T-helper 1 cell treated with Interleukin-12 subunit alpha and Interleukin-12 subunit beta and Interleukin-4 antibody, amounts not matched to agents 30 μg/mL and 1 μg/mL, for 36 hours (primary cell): ENCODE measurements around the gene CDHR3.

ENCODE experiments used
- H3K27ac Mint-ChIP-seq: one replicate; pipeline ENCODE4 v1.8.0; 2021; ENCODE audit warnings: mild to moderate bottlenecking, mixed read lengths
- H3K27me3 Mint-ChIP-seq: one replicate; pipeline ENCODE4 v1.8.0; 2021; ENCODE audit warnings: low read depth, mixed read lengths
- H3K36me3 Mint-ChIP-seq: one replicate; pipeline ENCODE4 v1.8.0; 2021; ENCODE audit warnings: low read depth, mixed read lengths
- H3K4me1 Mint-ChIP-seq: one replicate; pipeline ENCODE4 v1.8.0; 2021; ENCODE audit warnings: low read depth, mixed read lengths
- H3K4me3 Mint-ChIP-seq: one replicate; pipeline ENCODE4 v1.8.0; 2021; ENCODE audit warnings: mild to moderate bottlenecking, moderate library complexity, mixed read lengths
- H3K9me3 Mint-ChIP-seq: one replicate; pipeline ENCODE4 v1.8.0; 2021; ENCODE audit warnings: mixed read lengths

CDHR3 gene

DNA sequence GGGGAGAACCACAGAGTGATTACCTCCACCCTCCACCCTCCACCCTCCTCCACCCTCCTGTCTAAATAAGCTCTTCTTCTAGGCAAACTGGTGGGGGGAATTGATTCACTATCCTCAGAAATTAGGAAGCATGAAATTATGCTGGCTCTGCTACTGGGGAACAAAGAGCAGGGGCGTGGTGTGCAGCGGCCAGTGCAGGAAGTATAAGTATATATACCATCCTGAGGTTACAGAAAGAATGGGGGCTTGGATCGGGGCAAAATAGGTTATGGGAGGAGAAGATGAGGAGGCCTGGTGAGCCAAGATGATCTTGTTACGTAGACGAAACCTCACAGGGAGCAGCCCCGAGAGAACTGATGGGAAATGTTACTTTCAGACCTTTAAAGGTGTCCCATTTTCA, 100.0 kb downstream of the CDHR3 start:
- no peaks in the 10 kb centered on the region for H3K36me3 Mint-ChIP-seq
- H3K27me3 Mint-ChIP-seq = no peaks in the 10 kb centered on the region
- H3K4me1 Mint-ChIP-seq = peaks cover 13% of the 10 kb centered on the region
- H3K4me3 Mint-ChIP-seq = no peak overlapping the region
- no peak overlapping the region for H3K27ac Mint-ChIP-seq
- no peaks in the 10 kb centered on the region for H3K9me3 Mint-ChIP-seq

DNA sequence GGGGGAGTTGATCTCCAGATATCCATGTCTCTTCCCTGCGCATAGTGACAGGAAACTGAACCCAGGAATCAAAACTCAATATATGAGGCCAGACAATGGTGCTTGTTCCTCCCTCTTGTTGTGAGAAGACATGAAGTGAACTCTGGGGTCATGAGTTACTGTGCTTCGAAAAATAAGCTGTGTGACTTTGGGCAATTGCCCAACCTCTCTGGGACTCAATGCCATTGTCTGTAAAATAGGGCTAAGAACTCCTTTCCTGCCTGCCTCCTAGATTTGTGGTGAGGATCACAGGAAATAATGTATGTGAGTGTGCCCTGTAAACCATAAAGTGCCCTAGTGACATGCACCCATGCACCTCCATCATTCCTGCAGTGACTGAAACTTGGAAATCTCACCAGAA, 100.6 kb downstream of the CDHR3 start:
- no peaks in the 10 kb centered on the region for H3K9me3 Mint-ChIP-seq
- H3K36me3 Mint-ChIP-seq = no peaks in the 10 kb centered on the region
- no peak overlapping the region for H3K4me3 Mint-ChIP-seq
- no peak overlapping the region for H3K27ac Mint-ChIP-seq
- H3K27me3 Mint-ChIP-seq = no peaks in the 10 kb centered on the region
- peaks cover 13% of the 10 kb centered on the region for H3K4me1 Mint-ChIP-seq

- H3K4me1 Mint-ChIP-seq = peaks cover 8% of the 10 kb centered on the region
- no peaks in the 10 kb centered on the region for H3K9me3 Mint-ChIP-seq
- no peak overlapping the region for H3K27ac Mint-ChIP-seq
- H3K36me3 Mint-ChIP-seq = no peaks in the 10 kb centered on the region
- H3K27me3 Mint-ChIP-seq = no peaks in the 10 kb centered on the region
- H3K4me3 Mint-ChIP-seq = no peak overlapping the region
Measured at GRCh38 chr7:106064316-106064715, 101.3 kb downstream of the CDHR3 start.

- Mint-ChIP-seq H3K9me3 (no peaks in the 10 kb centered on the region), H3K4me3 (no peak overlapping the region), H3K27ac (no peak overlapping the region), H3K36me3 (no peaks in the 10 kb centered on the region), H3K4me1 (peaks cover 10% of the 10 kb centered on the region), H3K27me3 (no peaks in the 10 kb centered on the region)
Measured at GRCh38 chr7:106064771-106065574, 101.9 kb downstream of the CDHR3 start.

GRCh38 chr7:106065575-106066500, 102.8 kb downstream of the CDHR3 start:
- H3K4me3 Mint-ChIP-seq = no peak overlapping the region
- H3K4me1 Mint-ChIP-seq = peaks cover 14% of the 10 kb centered on the region
- H3K27ac Mint-ChIP-seq = no peak overlapping the region
- H3K27me3 Mint-ChIP-seq = no peaks in the 10 kb centered on the region
- H3K9me3 Mint-ChIP-seq = no peaks in the 10 kb centered on the region
- no peaks in the 10 kb centered on the region for H3K36me3 Mint-ChIP-seq

DNA sequence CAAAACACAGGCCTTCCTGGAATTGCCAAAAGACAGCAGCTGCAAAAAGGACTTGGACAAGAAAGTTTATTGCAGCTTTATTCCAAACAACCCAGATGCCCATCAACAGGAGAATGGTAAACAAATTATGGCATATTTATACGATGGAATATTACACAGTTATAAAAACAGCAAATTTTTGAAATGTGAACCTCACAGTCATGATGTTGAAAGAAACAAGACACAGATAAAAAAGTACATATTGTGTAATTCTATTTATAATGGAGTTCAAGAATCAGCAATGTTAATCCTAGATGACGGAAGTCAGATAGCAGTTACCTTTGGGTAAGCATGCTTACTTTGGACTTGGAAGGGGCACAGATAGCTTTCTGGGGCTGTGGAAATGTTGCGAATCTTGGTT, 104.6 kb downstream of the CDHR3 start:
- Mint-ChIP-seq H3K27ac (no peak overlapping the region), H3K9me3 (no peaks in the 10 kb centered on the region), H3K4me1 (peaks cover 29% of the 10 kb centered on the region), H3K36me3 (peaks cover 4% of the 10 kb centered on the region), H3K4me3 (no peak overlapping the region), H3K27me3 (no peaks in the 10 kb centered on the region)

- Mint-ChIP-seq H3K27me3 (no peaks in the 10 kb centered on the region), H3K36me3 (peaks cover 4% of the 10 kb centered on the region), H3K4me1 (peaks cover 31% of the 10 kb centered on the region), H3K27ac (no peak overlapping the region), H3K9me3 (no peaks in the 10 kb centered on the region), H3K4me3 (no peak overlapping the region)
Measured at GRCh38 chr7:106068538-106068961, 105.5 kb downstream of the CDHR3 start.

DNA sequence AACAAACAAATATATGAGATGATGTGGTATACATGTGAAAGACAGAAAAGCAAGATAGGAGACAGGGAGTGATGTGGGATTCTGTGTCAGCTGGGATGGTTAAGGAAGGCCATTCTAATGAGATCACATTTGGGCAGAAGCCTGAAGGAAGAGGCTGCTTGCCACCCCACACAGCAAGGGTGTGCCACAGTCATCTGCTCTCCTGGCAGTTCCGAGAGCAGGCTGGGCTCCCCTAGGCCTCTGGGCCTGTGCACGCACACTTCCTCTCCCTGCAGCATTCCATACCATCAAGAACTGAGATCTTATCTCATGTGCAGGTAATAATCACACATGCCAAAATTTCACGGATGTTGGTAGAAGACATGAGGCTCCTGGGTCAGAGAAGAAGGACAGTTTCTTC, 105.9 kb downstream of the CDHR3 start:
- Mint-ChIP-seq H3K36me3 (peaks cover 4% of the 10 kb centered on the region), H3K9me3 (no peaks in the 10 kb centered on the region), H3K27ac (no peak overlapping the region), H3K4me3 (no peak overlapping the region), H3K27me3 (no peaks in the 10 kb centered on the region), H3K4me1 (peaks cover 35% of the 10 kb centered on the region)

DNA sequence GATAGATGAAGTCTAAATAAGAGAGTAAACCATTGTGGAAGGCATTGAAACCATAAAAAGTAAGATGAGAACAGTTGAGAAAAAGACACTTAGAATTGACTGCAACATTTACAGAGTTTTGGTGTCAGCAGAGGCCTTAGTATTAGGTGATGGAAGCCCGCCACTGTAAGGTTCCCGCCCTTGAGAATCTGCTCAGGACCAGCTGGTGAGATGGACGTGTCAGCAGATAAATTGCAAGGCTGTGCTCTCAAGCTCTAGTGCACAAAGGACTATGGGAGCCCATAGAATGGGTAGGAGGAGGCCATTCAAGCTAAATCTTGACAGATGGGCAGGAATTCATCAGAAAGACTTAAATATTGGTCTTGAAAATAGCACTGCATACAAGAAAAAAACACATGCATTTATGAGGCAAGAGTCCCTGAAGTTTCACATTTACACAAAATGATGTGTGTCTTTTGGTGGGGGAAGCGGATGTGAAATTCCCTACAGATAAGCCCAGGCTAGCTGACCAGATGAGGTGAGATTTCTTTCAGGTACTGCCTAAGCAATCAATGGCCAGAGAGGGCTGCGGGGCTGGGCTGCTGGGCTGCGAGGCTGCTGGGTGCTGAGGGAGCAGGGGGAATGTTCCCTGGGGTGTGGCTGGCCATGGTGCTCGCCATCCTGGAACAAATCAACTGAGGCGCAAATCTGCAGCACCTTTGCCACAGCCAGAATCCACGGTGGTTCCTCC, 106.6 kb downstream of the CDHR3 start:
- Mint-ChIP-seq H3K36me3 (peaks cover 4% of the 10 kb centered on the region), H3K9me3 (no peaks in the 10 kb centered on the region), H3K27ac (no peak overlapping the region), H3K4me1 (peaks cover 40% of the 10 kb centered on the region), H3K27me3 (no peaks in the 10 kb centered on the region), H3K4me3 (no peak overlapping the region)

DNA sequence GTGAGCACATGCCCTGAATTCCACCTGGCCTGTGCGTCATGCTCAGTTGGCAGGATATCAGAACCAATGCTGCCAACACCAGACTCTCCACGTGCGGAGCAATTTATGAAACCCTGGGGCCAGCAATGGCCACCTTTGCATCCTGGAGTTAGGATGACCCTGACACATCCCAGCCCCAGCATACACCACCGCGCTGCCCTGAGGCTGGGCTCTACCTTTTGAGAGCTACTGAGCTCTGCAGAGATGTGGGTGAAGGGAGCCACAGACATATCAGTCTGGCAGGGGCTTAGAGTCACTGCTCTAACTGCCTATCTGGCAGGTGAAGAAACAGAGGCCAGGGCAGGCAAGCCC, 107.1 kb downstream of the CDHR3 start:
- H3K27ac Mint-ChIP-seq = no peak overlapping the region
- H3K9me3 Mint-ChIP-seq = no peaks in the 10 kb centered on the region
- H3K27me3 Mint-ChIP-seq = no peaks in the 10 kb centered on the region
- H3K36me3 Mint-ChIP-seq = peaks cover 4% of the 10 kb centered on the region
- H3K4me1 Mint-ChIP-seq = peaks cover 41% of the 10 kb centered on the region
- H3K4me3 Mint-ChIP-seq = no peak overlapping the region

DNA sequence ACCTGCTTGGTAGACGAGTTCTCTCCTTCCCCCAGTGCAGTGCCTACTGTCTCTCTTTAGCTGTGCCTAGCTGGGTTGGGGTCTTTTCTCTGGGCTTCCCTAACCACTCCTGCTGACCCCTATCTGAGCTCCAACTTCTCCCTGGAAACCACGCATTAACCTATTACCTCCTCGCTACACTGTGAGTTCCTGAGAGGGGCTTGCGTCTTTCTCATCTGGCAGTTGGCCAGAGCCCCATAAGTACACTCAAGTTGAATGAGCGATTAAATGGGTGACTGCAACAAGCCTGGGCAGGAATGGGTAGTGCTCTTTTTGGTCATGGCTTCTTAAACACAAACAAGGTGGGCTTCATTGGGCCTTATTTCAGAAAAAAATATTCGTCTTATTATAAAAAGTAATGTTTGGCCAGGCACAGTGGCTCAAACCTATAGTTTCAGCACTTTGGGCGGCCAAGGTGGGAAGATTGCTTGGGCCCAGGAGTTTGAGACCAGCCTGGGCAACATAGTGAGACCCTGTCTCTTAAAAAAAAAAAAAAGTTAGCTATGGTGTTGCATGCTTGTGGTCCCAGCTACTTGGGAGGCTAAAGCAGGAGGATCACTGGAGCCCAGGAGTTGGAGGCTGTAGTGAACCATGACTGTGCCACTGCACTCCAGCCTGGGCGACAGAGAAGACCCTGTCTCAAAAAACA, 107.6 kb downstream of the CDHR3 start:
- Mint-ChIP-seq H3K27me3 (no peaks in the 10 kb centered on the region), H3K9me3 (no peaks in the 10 kb centered on the region), H3K4me3 (peak overlapping the region; percentile 66), H3K36me3 (peaks cover 4% of the 10 kb centered on the region), H3K4me1 (peaks cover 41% of the 10 kb centered on the region), H3K27ac (peak overlapping the region; percentile 93)

GRCh38 chr7:106071356-106071998, 108.4 kb downstream of the CDHR3 start:
- Mint-ChIP-seq H3K27ac (peak overlapping the region; percentile 93), H3K27me3 (no peaks in the 10 kb centered on the region), H3K4me3 (peak overlapping the region; percentile 66), H3K9me3 (no peaks in the 10 kb centered on the region), H3K4me1 (peaks cover 44% of the 10 kb centered on the region), H3K36me3 (peaks cover 4% of the 10 kb centered on the region)

GRCh38 chr7:106071999-106072714, 109.1 kb downstream of the CDHR3 start:
- peak overlapping the region; percentile 93 for H3K27ac Mint-ChIP-seq

More at GRCh38 chr7:106071999-106072714, 109.1 kb downstream of the CDHR3 start:
- Mint-ChIP-seq H3K27me3 (no peaks in the 10 kb centered on the region), H3K9me3 (no peaks in the 10 kb centered on the region), H3K4me1 (peaks cover 44% of the 10 kb centered on the region), H3K36me3 (peaks cover 4% of the 10 kb centered on the region), H3K4me3 (peak overlapping the region; percentile 66)
